Measurements from ENCODE around the gene HOXC11. TPM values are rescaled to one million over a fixed set of nuclear protein-coding genes. Genes with fewer than 3 reads are reported as not detected.

The HOXC11 gene
- total RNA-seq, 3 donors from 2014 or later (not counting 1 experiment from before 2014, with no cell fraction given): not detected

DNA sequence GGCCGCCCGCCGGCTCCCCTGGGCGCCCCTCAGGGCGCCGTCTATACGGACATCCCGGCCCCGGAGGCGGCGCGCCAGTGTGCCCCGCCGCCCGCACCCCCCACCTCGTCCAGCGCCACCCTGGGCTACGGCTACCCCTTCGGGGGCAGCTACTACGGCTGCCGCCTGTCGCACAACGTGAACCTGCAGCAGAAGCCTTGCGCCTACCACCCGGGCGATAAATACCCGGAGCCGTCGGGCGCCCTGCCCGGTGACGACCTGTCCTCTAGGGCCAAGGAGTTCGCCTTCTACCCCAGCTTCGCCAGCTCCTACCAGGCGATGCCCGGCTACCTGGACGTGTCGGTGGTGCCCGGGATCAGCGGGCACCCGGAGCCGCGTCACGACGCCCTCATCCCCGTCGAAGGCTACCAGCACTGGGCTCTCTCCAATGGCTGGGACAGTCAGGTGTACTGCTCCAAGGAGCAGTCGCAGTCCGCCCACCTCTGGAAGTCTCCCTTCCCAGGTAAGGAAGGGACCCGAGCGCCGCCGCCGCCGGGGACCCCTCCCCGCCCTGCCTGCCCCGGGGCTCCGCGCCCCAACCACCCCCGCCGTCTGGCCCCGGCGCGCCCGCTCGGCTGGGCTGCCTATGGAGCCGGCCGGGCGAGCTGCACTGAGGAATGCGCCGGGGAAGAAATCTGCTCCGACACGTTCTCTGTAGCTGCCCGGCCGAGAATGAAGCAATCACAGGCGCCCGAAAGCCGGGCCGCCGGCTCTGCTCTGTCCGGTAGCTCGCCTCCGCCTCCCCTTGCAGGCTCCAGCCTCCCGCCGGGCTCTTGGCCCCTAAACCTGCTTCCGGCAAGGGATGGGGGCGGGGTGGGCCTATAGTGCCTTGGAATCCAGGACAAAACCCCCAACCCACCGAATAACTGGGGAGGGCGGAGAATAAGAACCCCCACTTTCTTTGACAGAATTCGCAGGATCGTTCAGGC is 33.5 kb upstream of the HOXC11 start:
- H3K4me3 Mint-ChIP-seq: peak overlapping the region; percentile 49
- H3K27ac Mint-ChIP-seq: no peak overlapping the region
- H3K9me3 Mint-ChIP-seq: no peaks in the 10 kb centered on the region
- peaks cover 9 to 11% of the 10 kb centered on the region in 2 donors for H3K4me1 Mint-ChIP-seq
- ATAC-seq (no peak), DNase-seq (no peak)
- no peaks in the 10 kb centered on the region for H3K9me3 ChIP-seq (ENCODE audit: control insufficient read depth, insufficient read depth, low read length)
- no peaks in the 10 kb centered on the region for H3K36me3 Mint-ChIP-seq
- WGBS (ENCODE audit: insufficient coverage): 12% methylated on average over 87 of the region's 91 CpGs
- peaks cover 8% of the 10 kb centered on the region for H3K4me1 ChIP-seq (ENCODE audit: control insufficient read depth, insufficient read depth, low read length)
- no peak overlapping the region for H3K27ac ChIP-seq (ENCODE audit: low read length)
- TF ChIP-seq, protein P1, sequence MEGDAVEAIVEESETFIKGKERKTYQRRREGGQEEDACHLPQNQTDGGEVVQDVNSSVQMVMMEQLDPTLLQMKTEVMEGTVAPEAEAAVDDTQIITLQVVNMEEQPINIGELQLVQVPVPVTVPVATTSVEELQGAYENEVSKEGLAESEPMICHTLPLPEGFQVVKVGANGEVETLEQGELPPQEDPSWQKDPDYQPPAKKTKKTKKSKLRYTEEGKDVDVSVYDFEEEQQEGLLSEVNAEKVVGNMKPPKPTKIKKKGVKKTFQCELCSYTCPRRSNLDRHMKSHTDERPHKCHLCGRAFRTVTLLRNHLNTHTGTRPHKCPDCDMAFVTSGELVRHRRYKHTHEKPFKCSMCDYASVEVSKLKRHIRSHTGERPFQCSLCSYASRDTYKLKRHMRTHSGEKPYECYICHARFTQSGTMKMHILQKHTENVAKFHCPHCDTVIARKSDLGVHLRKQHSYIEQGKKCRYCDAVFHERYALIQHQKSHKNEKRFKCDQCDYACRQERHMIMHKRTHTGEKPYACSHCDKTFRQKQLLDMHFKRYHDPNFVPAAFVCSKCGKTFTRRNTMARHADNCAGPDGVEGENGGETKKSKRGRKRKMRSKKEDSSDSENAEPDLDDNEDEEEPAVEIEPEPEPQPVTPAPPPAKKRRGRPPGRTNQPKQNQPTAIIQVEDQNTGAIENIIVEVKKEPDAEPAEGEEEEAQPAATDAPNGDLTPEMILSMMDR (IDR thresholded peaks at IDR 0.05): no peak
- intact Hi-C loops (cut with micrococcal nuclease): no loop called here
- no peak overlapping the region for H3K4me3 ChIP-seq (ENCODE audit: low read length)
- no peaks in the 10 kb centered on the region for H3K36me3 ChIP-seq (ENCODE audit: control insufficient read depth, insufficient read depth, low read length)
- H3K27me3 ChIP-seq (ENCODE audit: control insufficient read depth, insufficient read depth, low read length): peaks cover 77% of the 10 kb centered on the region
- peaks cover 82 to 83% of the 10 kb centered on the region in 2 donors for H3K27me3 Mint-ChIP-seq (ENCODE audit: low read depth in 2 of 2)

DNA sequence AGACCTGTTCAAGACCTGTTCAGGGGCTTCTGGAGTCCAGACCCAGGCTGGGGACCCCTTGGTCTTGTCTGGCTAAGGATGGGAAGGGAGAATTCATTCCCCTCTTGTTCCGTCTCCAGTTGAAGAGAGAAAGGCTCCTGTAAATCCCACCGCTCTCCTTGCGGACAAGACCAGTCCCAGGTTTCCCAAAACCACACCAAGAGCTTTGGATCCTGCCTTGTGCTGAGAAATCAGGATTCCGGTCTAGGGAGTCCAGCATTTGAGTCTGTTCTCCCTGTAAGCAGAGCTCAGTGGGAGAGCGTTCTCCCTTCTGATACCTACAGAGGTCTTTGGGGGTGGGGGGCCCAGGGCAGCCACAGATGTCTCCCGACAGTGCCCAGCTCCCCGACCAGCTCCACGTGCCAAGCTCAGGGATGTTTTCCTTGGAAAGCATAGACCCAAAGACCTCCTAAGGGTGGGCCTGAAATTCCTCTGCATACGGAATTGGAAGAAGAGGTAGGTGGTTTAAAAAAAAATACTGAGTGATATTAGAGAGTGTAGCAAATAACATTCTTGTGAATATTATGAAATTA is 32.4 kb upstream of the HOXC11 start:
- H3K36me3 Mint-ChIP-seq: no peaks in the 10 kb centered on the region
- peaks cover 82 to 83% of the 10 kb centered on the region in 2 donors for H3K27me3 Mint-ChIP-seq (ENCODE audit: low read depth in 2 of 2)
- peaks cover 7 to 8% of the 10 kb centered on the region in 2 donors for H3K4me1 Mint-ChIP-seq
- Histone ChIP-seq H3K36me3 (ENCODE audit: control insufficient read depth, insufficient read depth, low read length) (no peaks in the 10 kb centered on the region), H3K4me3 (ENCODE audit: low read length) (no peak overlapping the region), H3K9me3 (ENCODE audit: control insufficient read depth, insufficient read depth, low read length) (no peaks in the 10 kb centered on the region), H3K4me1 (ENCODE audit: control insufficient read depth, insufficient read depth, low read length) (peaks cover 8% of the 10 kb centered on the region), H3K27me3 (ENCODE audit: control insufficient read depth, insufficient read depth, low read length) (peaks cover 78% of the 10 kb centered on the region), H3K27ac (ENCODE audit: low read length) (no peak overlapping the region)
- intact Hi-C loops (cut with micrococcal nuclease): no loop called here
- ATAC-seq (no peak), DNase-seq (no peak)
- no peak overlapping the region for H3K27ac Mint-ChIP-seq
- WGBS (ENCODE audit: insufficient coverage): 12% methylated on average over 9 of the region's 9 CpGs
- no peak overlapping the region for H3K4me3 Mint-ChIP-seq
- H3K9me3 Mint-ChIP-seq: no peaks in the 10 kb centered on the region
- TF ChIP-seq, protein P1 (IDR thresholded peaks at IDR 0.05): no peak

DNA sequence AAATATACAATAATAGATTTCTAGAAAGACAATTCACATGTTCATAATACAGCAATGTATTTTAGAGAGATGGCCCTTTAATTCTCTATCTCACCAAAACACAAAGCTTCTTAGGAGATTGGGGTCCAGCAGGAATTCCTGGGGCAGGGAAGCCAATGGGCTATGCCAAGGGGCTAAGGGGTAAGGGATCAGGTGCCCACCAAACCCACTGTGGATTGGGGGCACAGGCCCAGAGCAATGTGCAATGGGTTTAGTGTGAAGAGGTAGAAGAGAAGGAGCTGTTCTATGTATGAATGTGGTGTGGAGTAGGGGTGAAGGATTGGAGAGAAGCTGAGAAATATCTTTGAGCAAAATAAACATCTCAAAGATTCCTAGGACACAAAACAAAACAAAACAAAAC is 31.7 kb upstream of the HOXC11 start:
- DNase-seq: no peak
- no peaks in the 10 kb centered on the region for H3K9me3 Mint-ChIP-seq
- intact Hi-C loops (cut with micrococcal nuclease): no loop called here
- Histone ChIP-seq H3K9me3 (ENCODE audit: control insufficient read depth, insufficient read depth, low read length) (no peaks in the 10 kb centered on the region), H3K27me3 (ENCODE audit: control insufficient read depth, insufficient read depth, low read length) (peaks cover 80% of the 10 kb centered on the region), H3K4me3 (ENCODE audit: low read length) (no peak overlapping the region), H3K27ac (ENCODE audit: low read length) (no peak overlapping the region), H3K4me1 (ENCODE audit: control insufficient read depth, insufficient read depth, low read length) (peaks cover 8% of the 10 kb centered on the region), H3K36me3 (ENCODE audit: control insufficient read depth, insufficient read depth, low read length) (no peaks in the 10 kb centered on the region)
- peaks cover 82 to 83% of the 10 kb centered on the region in 2 donors for H3K27me3 Mint-ChIP-seq (ENCODE audit: low read depth in 2 of 2)
- no peaks in the 10 kb centered on the region for H3K36me3 Mint-ChIP-seq
- H3K4me3 Mint-ChIP-seq: no peak overlapping the region
- TF ChIP-seq, protein P1 (IDR thresholded peaks at IDR 0.05): no peak
- peaks cover 4 to 5% of the 10 kb centered on the region in 2 donors for H3K4me1 Mint-ChIP-seq
- no peak for ATAC-seq
- H3K27ac Mint-ChIP-seq: no peak overlapping the region

All from natural killer cell (primary cell).